SU-DHL-6 (cell line): ENCODE data around the gene BAHCC1.

Experiments used
- H2AFZ ChIP-seq: fragments of 200-600 bp; sonication (generic); 2 replicates; pipeline ENCODE4 v1.6.1; 2014; ENCODE audit warnings: low read depth, mild to moderate bottlenecking, moderate library complexity, mixed read lengths, antibody characterized with exemption, low read length; ENCODE audit not compliant: severe bottlenecking
- H3F3A ChIP-seq: fragments of 200-600 bp; shearing (Covaris generic); 2 replicates; pipeline ENCODE4 v1.6.0; 2016; ENCODE audit warnings: antibody characterized with exemption, mild to moderate bottlenecking; ENCODE audit not compliant: insufficient read depth
- H3K27ac ChIP-seq: fragments of 200-600 bp; sonication (generic); 2 replicates; pipeline ENCODE4 v1.5.1; 2016; ENCODE audit warnings: low read depth, mild to moderate bottlenecking, low read length, moderate library complexity, mixed read lengths
- H3K27me3 ChIP-seq: fragments of 200-600 bp; sonication (generic), shearing (Covaris generic); 2 replicates; pipeline ENCODE4 v1.6.0; 2014; ENCODE audit warnings: mild to moderate bottlenecking, low read length
- H3K36me3 ChIP-seq: fragments of 200-600 bp; sonication (generic); 2 replicates; pipeline ENCODE4 v1.6.1; 2014; ENCODE audit warnings: mild to moderate bottlenecking, low read length, mixed read lengths
- H3K4me2 ChIP-seq: fragments of 300-600, 200-600 bp; shearing (Covaris generic), sonication (generic); 2 replicates; pipeline ENCODE4 v1.6.0; 2014; ENCODE audit warnings: low read length, low read depth, mild to moderate bottlenecking; ENCODE audit not compliant: poor library complexity, severe bottlenecking
- H3K4me3 ChIP-seq: fragments of 200-600 bp; sonication (generic); 2 replicates; pipeline ENCODE4 v1.5.1; 2014; ENCODE audit warnings: antibody characterized with exemption, low read length, mild to moderate bottlenecking, mixed read lengths; ENCODE audit not compliant: insufficient read depth, poor library complexity, severe bottlenecking
- H3K79me2 ChIP-seq: fragments of 200-600 bp; sonication (generic); 2 replicates; pipeline ENCODE4 v1.6.1; 2014; ENCODE audit warnings: mild to moderate bottlenecking, low read length, moderate library complexity; ENCODE audit not compliant: insufficient read depth
- H3K9ac ChIP-seq: fragments of 200-600 bp; sonication (generic); 2 replicates; pipeline ENCODE4 v1.7.0; 2014; ENCODE audit warnings: mild to moderate bottlenecking, low read length
- H3K9me2 ChIP-seq: fragments of 200-600 bp; sonication (generic); replicated peaks from 2 replicates; pipeline ENCODE4 v1.6.1; 2014; ENCODE audit warnings: low read length; ENCODE audit not compliant: insufficient read depth
- H3K9me3 ChIP-seq: fragments of 200-600 bp; sonication (generic); 2 replicates; pipeline ENCODE4 v1.6.1; 2014; ENCODE audit warnings: low read length, mixed read lengths; ENCODE audit not compliant: insufficient read depth
- H4K20me1 ChIP-seq: fragments of 200-600 bp; sonication (generic); 2 replicates; pipeline ENCODE4 v1.6.1; 2014; ENCODE audit warnings: low read depth, mild to moderate bottlenecking, antibody characterized with exemption, low read length, moderate library complexity, mixed read lengths
- CTCF ChIP-seq: fragments of 200-600 bp; sonication (generic); IDR thresholded peaks from one replicate; pipeline ENCODE4 v1.5.1; 2017; ENCODE audit warnings: antibody characterized with exemption, mild to moderate bottlenecking, low read length, moderate library complexity; ENCODE audit not compliant: insufficient read depth, poor library complexity, severe bottlenecking
- EZH2phosphoT487 ChIP-seq: fragments of 200-600 bp; sonication (generic), shearing (Covaris generic); conservative IDR thresholded peaks from 2 replicates; pipeline ENCODE4 v1.6.1; 2018; ENCODE audit warnings: mild to moderate bottlenecking, antibody characterized with exemption, low read length, moderate library complexity, mixed read lengths

Gene BAHCC1

GRCh38 chr17:81481815-81482505 is 86.7 kb downstream of the BAHCC1 start:
- TF ChIP-seq CTCF: no peak
- no peak for TF ChIP-seq EZH2phosphoT487
- H3K4me3 ChIP-seq: no peak overlapping the region
- 0 out of 2 replicates have a peak, but pooled peaks cover 5% of the 10 kb centered on the region for H3F3A ChIP-seq
- H3K27ac ChIP-seq: no peak overlapping the region
- H4K20me1 ChIP-seq: no peaks in the 10 kb centered on the region
- no peaks in the 10 kb centered on the region for H3K79me2 ChIP-seq
- no peak overlapping the region for H3K4me2 ChIP-seq
- no peaks in the 10 kb centered on the region for H3K27me3 ChIP-seq
- H2AFZ ChIP-seq: no peak overlapping the region
- H3K9me3 ChIP-seq: no peaks in the 10 kb centered on the region
- no peaks in the 10 kb centered on the region for H3K36me3 ChIP-seq
- no peaks in the 10 kb centered on the region for H3K9me2 ChIP-seq
- no peak overlapping the region for H3K9ac ChIP-seq

GRCh38 chr17:81482673-81483072 is 87.4 kb downstream of the BAHCC1 start:
- Histone ChIP-seq H4K20me1 (no peaks in the 10 kb centered on the region), H3K4me2 (no peak overlapping the region), H3K9ac (no peak overlapping the region), H3K79me2 (no peaks in the 10 kb centered on the region), H3F3A (0 out of 2 replicates have a peak, but pooled peaks cover 5% of the 10 kb centered on the region), H3K9me2 (no peaks in the 10 kb centered on the region), H3K27ac (no peak overlapping the region), H3K9me3 (no peaks in the 10 kb centered on the region), H2AFZ (no peak overlapping the region), H3K4me3 (no peak overlapping the region), H3K27me3 (no peaks in the 10 kb centered on the region), H3K36me3 (no peaks in the 10 kb centered on the region)
- TF ChIP-seq CTCF: no peak
- TF ChIP-seq EZH2phosphoT487: no peak

- Histone ChIP-seq H3K9me3 (no peaks in the 10 kb centered on the region), H3K27ac (no peak overlapping the region), H3K36me3 (no peaks in the 10 kb centered on the region), H3K9me2 (no peaks in the 10 kb centered on the region), H2AFZ (no peak overlapping the region), H4K20me1 (no peaks in the 10 kb centered on the region), H3K4me3 (no peak overlapping the region), H3K9ac (no peak overlapping the region), H3K79me2 (no peaks in the 10 kb centered on the region), H3F3A (0 out of 2 replicates have a peak, but pooled peaks cover 5% of the 10 kb centered on the region), H3K4me2 (no peak overlapping the region), H3K27me3 (no peaks in the 10 kb centered on the region)
- TF ChIP-seq EZH2phosphoT487 (no peak), CTCF (no peak)
Observed at GRCh38 chr17:81483085-81483861, 88.0 kb downstream of the BAHCC1 start.
